OCI-LY3 (cell line): ENCODE measurements around the gene UNC13D.
A peak's percentile ranks its signal among the peaks of the same experiment; 100 is the strongest.
"Not testable (repeated sequence)": the region's sequence is repeated elsewhere in the genome, so short reads cannot be mapped to it uniquely, and the experiment has no call there.

Experiments used
- H2AFZ ChIP-seq: fragments of 200-600, 300-600 bp; shearing (Covaris generic); 2 replicates; pipeline ENCODE4 v1.6.0; 2014; ENCODE audit warnings: antibody characterized with exemption, low read depth, low read length
- H3K27ac ChIP-seq: fragments of 200-600, 300-600 bp; sonication (generic); 2 replicates; pipeline ENCODE4 v1.5.1; 2014; ENCODE audit warnings: mild to moderate bottlenecking, low read length, moderate library complexity, mixed read lengths
- H3K27me3 ChIP-seq: fragments of 200-600, 300-600 bp; sonication (generic); 2 replicates; pipeline ENCODE4 v1.6.1; 2014; ENCODE audit warnings: low read depth, low read length, mixed read lengths
- H3K36me3 ChIP-seq: fragments of 200-600, 300-600 bp; sonication (generic); replicated peaks from 2 replicates; pipeline ENCODE3; 2014; ENCODE audit warnings: low read depth, low read length, mixed read lengths
- H3K4me1 ChIP-seq: fragments of 300-600, 200-600 bp; sonication (generic); 2 replicates; pipeline ENCODE4 v1.6.1; 2014; ENCODE audit warnings: low read length, mixed read lengths
- H3K4me2 ChIP-seq: fragments of 200-600, 300-600 bp; sonication (generic); 2 replicates; pipeline ENCODE4 v1.6.1; 2014; ENCODE audit warnings: low read length, mixed read lengths
- H3K4me3 ChIP-seq: fragments of 300-600, 200-600 bp; sonication (generic); 2 replicates; pipeline ENCODE4 v1.5.1; 2014; ENCODE audit warnings: antibody characterized with exemption, mild to moderate bottlenecking, low read length, moderate library complexity
- H3K79me2 ChIP-seq: fragments of 300-600, 200-600 bp; shearing (Covaris generic); 2 replicates; pipeline ENCODE4 v1.6.1; 2014; ENCODE audit warnings: mild to moderate bottlenecking, low read length, mixed read lengths
- H3K9ac ChIP-seq: fragments of 300-600, 200-600 bp; shearing (Covaris generic); 2 replicates; pipeline ENCODE4 v1.6.0; 2014; ENCODE audit warnings: mild to moderate bottlenecking, low read length, moderate library complexity
- H3K9me3 ChIP-seq: fragments of 200-600, 300-600 bp; shearing (Covaris generic); 2 replicates; pipeline ENCODE4 v1.6.1; 2014; ENCODE audit warnings: low read length, mixed read lengths; ENCODE audit not compliant: insufficient read depth
- H4K20me1 ChIP-seq: fragments of 200-600, 300-600 bp; sonication (generic); 2 replicates; pipeline ENCODE4 v1.6.1; 2016; ENCODE audit warnings: low read length, mixed read lengths; ENCODE audit not compliant: insufficient read depth
- CTCF ChIP-seq: fragments of 200-600, 300-600 bp; sonication (generic); IDR thresholded peaks from 2 replicates; pipeline ENCODE4 v1.5.1; 2014; ENCODE audit warnings: antibody characterized with exemption, low read length, low read depth
- EZH2phosphoT487 ChIP-seq: fragments of 200-600 bp; shearing (Covaris generic); IDR thresholded peaks from 2 replicates; pipeline ENCODE4 v1.6.1; 2018; ENCODE audit warnings: antibody characterized with exemption, mixed run types, low read depth

UNC13D gene

DNA sequence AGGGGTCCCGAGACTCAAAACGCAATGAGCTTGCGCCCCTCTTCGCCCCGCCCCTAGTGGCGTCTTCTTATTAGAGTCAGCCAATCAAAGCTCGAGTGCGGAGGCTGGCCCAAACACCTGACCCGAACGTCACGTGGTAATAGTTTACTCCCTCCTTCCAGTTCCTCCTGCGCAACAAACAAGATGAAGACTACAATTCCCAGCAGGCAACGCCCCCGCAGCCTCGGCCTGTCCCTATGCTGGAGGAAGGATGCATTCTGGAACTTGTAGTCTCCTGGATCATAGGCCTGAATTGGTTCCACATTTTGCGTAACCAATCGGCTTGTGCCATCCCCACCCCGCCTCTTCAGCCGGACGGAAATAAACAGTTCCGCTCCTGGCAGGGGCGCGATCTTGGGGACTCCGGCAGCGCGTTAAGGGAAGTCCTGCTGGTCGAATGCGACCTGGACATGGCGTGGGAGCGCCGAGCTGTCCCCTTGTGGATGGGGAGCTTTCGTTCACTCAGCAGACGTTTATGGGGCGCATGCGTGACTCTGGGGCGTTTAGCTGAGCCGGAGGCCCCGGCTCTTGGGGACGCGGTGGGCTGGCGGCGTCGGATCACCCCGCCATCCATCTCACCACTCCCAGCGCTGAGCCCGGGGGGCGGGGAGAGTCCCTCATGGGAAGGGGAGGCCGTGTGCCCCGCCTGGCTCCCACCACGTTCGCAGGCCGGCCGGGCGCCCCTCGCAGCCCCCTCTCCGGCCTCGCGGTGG, 11.3 kb upstream of the UNC13D start, which contains the start of gene WBP2:
WBP2 (minus strand) TSS at position 26 of the 752 bp plus-strand sequence. CDS start 38 bp downstream, outside the sequence.
- peak within 1 kb of the TSS; percentile 81 for H3K9ac ChIP-seq
- peaks cover 25% of the 10 kb centered on the region for H3K4me1 ChIP-seq
- H2AFZ ChIP-seq: no peak within 1 kb of the TSS; the same call in 1 of the 2 replicates
- peak within 1 kb of the TSS; percentile 60 for H3K27ac ChIP-seq
- no peaks in the 10 kb centered on the region for H3K9me3 ChIP-seq
- peaks cover 22% of the 10 kb centered on the region for H3K79me2 ChIP-seq
- H3K4me2 ChIP-seq: peak within 1 kb of the TSS; percentile 98
- no peak for TF ChIP-seq EZH2phosphoT487
- TF ChIP-seq CTCF: no peak; the same call in 1 of the 2 replicates
- peak within 1 kb of the TSS; percentile 94 for H3K4me3 ChIP-seq
- peaks cover 3% of the 10 kb centered on the region; the same call in 1 of the 2 replicates for H4K20me1 ChIP-seq
- H3K36me3 ChIP-seq: peaks cover 11% of the 10 kb centered on the region
- H3K27me3 ChIP-seq: no peaks in the 10 kb centered on the region

DNA sequence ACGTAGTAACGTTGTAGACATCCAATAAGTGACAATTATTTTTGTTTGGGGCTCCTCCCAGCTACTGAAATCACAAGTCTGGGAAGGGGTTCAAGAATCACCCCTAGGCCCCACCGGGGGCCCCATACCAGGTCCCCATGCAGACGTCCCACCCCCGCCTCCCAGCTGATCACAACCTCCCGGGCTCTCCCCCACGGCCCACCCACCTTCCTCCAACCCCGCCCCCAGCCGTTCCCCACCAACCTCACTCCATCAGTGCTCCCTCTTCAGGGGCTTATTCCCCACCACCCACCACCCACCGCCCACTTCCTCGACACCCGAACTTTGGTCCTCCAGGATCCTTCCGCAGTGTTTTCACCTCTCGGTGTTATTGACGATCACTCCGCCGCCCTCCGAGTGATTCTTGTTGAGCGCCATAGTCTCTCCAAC, 10.7 kb upstream of the UNC13D start:
- Histone ChIP-seq H3K9ac (peak overlapping the region; percentile 81), H4K20me1 (peaks cover 3% of the 10 kb centered on the region; the same call in 1 of the 2 replicates), H3K27ac (peak overlapping the region; percentile 38), H3K36me3 (peaks cover 13% of the 10 kb centered on the region), H2AFZ (no peak overlapping the region; the same call in 1 of the 2 replicates), H3K4me3 (peak overlapping the region; percentile 94), H3K9me3 (no peaks in the 10 kb centered on the region), H3K4me1 (peaks cover 25% of the 10 kb centered on the region), H3K79me2 (peaks cover 22% of the 10 kb centered on the region), H3K27me3 (no peaks in the 10 kb centered on the region), H3K4me2 (peak overlapping the region; percentile 95)
- TF ChIP-seq EZH2phosphoT487: no peak
- TF ChIP-seq CTCF: no peak

GRCh38 chr17:75854101-75854748, 10.0 kb upstream of the UNC13D start:
- H2AFZ ChIP-seq: no peak overlapping the region
- peaks cover 3% of the 10 kb centered on the region; the same call in 1 of the 2 replicates for H4K20me1 ChIP-seq
- no peak overlapping the region for H3K27ac ChIP-seq
- H3K4me3 ChIP-seq: peak overlapping the region; percentile 94
- peak overlapping the region; percentile 81 for H3K9ac ChIP-seq
- TF ChIP-seq CTCF (no peak), EZH2phosphoT487 (no peak)
- H3K9me3 ChIP-seq: no peaks in the 10 kb centered on the region
- H3K4me2 ChIP-seq: peak overlapping the region; percentile 95
- H3K79me2 ChIP-seq: peaks cover 22% of the 10 kb centered on the region
- no peaks in the 10 kb centered on the region for H3K27me3 ChIP-seq
- H3K36me3 ChIP-seq: peaks cover 17% of the 10 kb centered on the region
- peaks cover 25% of the 10 kb centered on the region for H3K4me1 ChIP-seq

DNA sequence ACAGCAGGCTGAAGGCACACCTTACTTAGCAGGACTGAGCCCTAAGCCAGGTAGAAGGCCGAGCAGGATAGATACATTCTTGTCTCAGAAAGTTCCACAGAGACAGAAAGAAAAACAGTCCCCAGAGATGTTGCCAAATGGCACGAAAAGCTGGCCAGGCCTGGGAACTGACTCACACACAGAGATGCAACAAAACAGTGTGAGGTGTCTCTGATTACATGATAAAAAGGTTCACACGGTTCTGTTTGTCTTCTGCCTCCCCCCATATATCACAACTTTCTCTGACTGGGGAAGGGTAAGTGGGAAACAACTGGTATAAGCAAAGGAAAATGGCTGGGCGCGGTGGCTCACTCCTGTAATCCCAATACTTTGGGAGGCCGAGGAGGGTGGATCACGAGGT, 9.2 kb upstream of the UNC13D start:
- no peaks in the 10 kb centered on the region for H3K9me3 ChIP-seq
- H3K79me2 ChIP-seq: peaks cover 22% of the 10 kb centered on the region
- no peak overlapping the region for H3K27ac ChIP-seq
- H3K36me3 ChIP-seq: peaks cover 17% of the 10 kb centered on the region
- H3K4me3 ChIP-seq: no peak overlapping the region
- peaks cover 18% of the 10 kb centered on the region for H3K4me1 ChIP-seq
- no peaks in the 10 kb centered on the region for H3K27me3 ChIP-seq
- no peak overlapping the region for H3K9ac ChIP-seq
- no peak overlapping the region for H3K4me2 ChIP-seq
- TF ChIP-seq EZH2phosphoT487: no peak
- no peak for TF ChIP-seq CTCF
- H2AFZ ChIP-seq: no peak overlapping the region
- peaks cover 3% of the 10 kb centered on the region; the same call in 1 of the 2 replicates for H4K20me1 ChIP-seq

DNA sequence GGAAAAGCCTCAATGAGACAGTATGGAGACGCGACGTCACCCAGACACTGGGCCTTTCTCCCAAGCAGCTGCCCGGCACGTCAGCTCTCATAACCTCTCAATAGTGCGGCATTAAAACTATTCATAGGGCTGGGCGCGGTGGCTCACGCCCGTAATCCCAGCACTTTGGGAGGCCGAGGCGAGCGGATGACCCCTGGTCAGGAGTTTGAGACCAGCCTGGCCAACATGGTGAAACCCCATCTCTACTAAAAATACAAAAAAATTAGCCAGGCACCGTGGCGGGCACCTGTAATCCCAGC, 7.4 kb upstream of the UNC13D start:
- H3K27ac ChIP-seq, H4K20me1 ChIP-seq, H3K4me2 ChIP-seq, H3K27me3 ChIP-seq, H3K9me3 ChIP-seq, H3K4me3 ChIP-seq, H2AFZ ChIP-seq, H3K9ac ChIP-seq: not testable (repeated sequence)
- Histone ChIP-seq H3K4me1 (peaks cover 12% of the 10 kb centered on the region), H3K79me2 (peaks cover 22% of the 10 kb centered on the region), H3K36me3 (peaks cover 33% of the 10 kb centered on the region)
